ENCODE results near the gene B3GAT2. TPM values are rescaled to one million over a fixed set of nuclear protein-coding genes. Genes with fewer than 3 reads are reported as not detected.

B3GAT2 gene
- total RNA-seq, 1 experiment from 2014 or later = not detected

GRCh38 chr6:70901324-70901723 is 55.5 kb downstream of the B3GAT2 start:
- Histone ChIP-seq H3K9ac (ENCODE audit: low read length) (no peak overlapping the region), H3K4me3 (ENCODE audit: low read length) (no peak overlapping the region), H4K20me1 (ENCODE audit: low read length) (no peaks in the 10 kb centered on the region), H3K27ac (ENCODE audit: low read length) (no peak overlapping the region), H3K36me3 (ENCODE audit: low read depth, low read length) (no peaks in the 10 kb centered on the region), H3K4me2 (ENCODE audit: low read length) (no peak overlapping the region), H3K9me2 (replicated peaks; ENCODE audit: low read length) (no peaks in the 10 kb centered on the region), H2AFZ (ENCODE audit: low read length) (no peak overlapping the region), H3K79me2 (ENCODE audit: low read length) (no peaks in the 10 kb centered on the region), H3K4me1 (ENCODE audit: insufficient read depth, low read length) (no peaks in the 10 kb centered on the region), H3K27me3 (ENCODE audit: low read length) (no peaks in the 10 kb centered on the region), H3F3A (ENCODE audit: low read length, unreplicated experiment) (no peaks in the 10 kb centered on the region), H3K9me3 (ENCODE audit: low read length) (no peaks in the 10 kb centered on the region)
- ChIA-PET CTCF (no interaction called here), POLR2A (ENCODE audit: unreplicated experiment) (no interaction called here)
- peak; percentile 19 for DNase-seq
- TF ChIP-seq CTCF (conservative IDR thresholded peaks at IDR 0.05; ENCODE audit: low read depth, low read length) (peak; percentile 49), EZH2 (IDR thresholded peaks at IDR 0.05; ENCODE audit: low read length, unreplicated experiment) (no peak)
- intact Hi-C loops (cut with micrococcal nuclease) = no loop called here
- ATAC-seq = no peak
- no TSS peak for BruUV-seq (replicated peaks)

GRCh38 chr6:70900047-70900446 is 56.8 kb downstream of the B3GAT2 start:
- Histone ChIP-seq H3K9me2 (replicated peaks; ENCODE audit: low read length) (no peaks in the 10 kb centered on the region), H3K4me1 (ENCODE audit: insufficient read depth, low read length) (no peaks in the 10 kb centered on the region), H3K9ac (ENCODE audit: low read length) (no peak overlapping the region), H4K20me1 (ENCODE audit: low read length) (no peaks in the 10 kb centered on the region), H3K9me3 (ENCODE audit: low read length) (no peaks in the 10 kb centered on the region), H3K27me3 (ENCODE audit: low read length) (peaks cover under 1% of the 10 kb centered on the region; the same call in 1 of the 2 replicates), H3K4me2 (ENCODE audit: low read length) (no peak overlapping the region), H3K79me2 (ENCODE audit: low read length) (no peaks in the 10 kb centered on the region), H3F3A (ENCODE audit: low read length, unreplicated experiment) (no peaks in the 10 kb centered on the region), H2AFZ (ENCODE audit: low read length) (no peak overlapping the region), H3K27ac (ENCODE audit: low read length) (no peak overlapping the region), H3K36me3 (ENCODE audit: low read depth, low read length) (no peaks in the 10 kb centered on the region), H3K4me3 (ENCODE audit: low read length) (no peak overlapping the region)
- ChIA-PET CTCF (no interaction called here), POLR2A (ENCODE audit: unreplicated experiment) (no interaction called here)
- intact Hi-C loops (cut with micrococcal nuclease) = no loop called here
- DNase-seq = no peak
- no TSS peak for BruUV-seq (replicated peaks)
- no peak for ATAC-seq
- TF ChIP-seq CTCF (conservative IDR thresholded peaks at IDR 0.05; ENCODE audit: low read depth, low read length) (no peak), EZH2 (IDR thresholded peaks at IDR 0.05; ENCODE audit: low read length, unreplicated experiment) (no peak), EZH2phosphoT487 (IDR thresholded peaks at IDR 0.05; ENCODE audit: borderline replicate concordance, low read length) (no peak)

GRCh38 chr6:70894001-70894400 is 62.9 kb downstream of the B3GAT2 start:
- DNase-seq (no peak), ATAC-seq (no peak)
- Histone ChIP-seq H2AFZ (ENCODE audit: low read length) (no peak overlapping the region), H3K27me3 (ENCODE audit: low read length) (peaks cover 5% of the 10 kb centered on the region), H3K4me2 (ENCODE audit: low read length) (no peak overlapping the region), H3K79me2 (ENCODE audit: low read length) (no peaks in the 10 kb centered on the region), H3K9me3 (ENCODE audit: low read length) (no peaks in the 10 kb centered on the region), H3K27ac (ENCODE audit: low read length) (no peak overlapping the region), H3K4me3 (ENCODE audit: low read length) (no peak overlapping the region), H3K36me3 (ENCODE audit: low read depth, low read length) (no peaks in the 10 kb centered on the region), H3F3A (ENCODE audit: low read length, unreplicated experiment) (no peaks in the 10 kb centered on the region), H4K20me1 (ENCODE audit: low read length) (no peaks in the 10 kb centered on the region), H3K4me1 (ENCODE audit: insufficient read depth, low read length) (no peaks in the 10 kb centered on the region), H3K9ac (ENCODE audit: low read length) (no peak overlapping the region), H3K9me2 (replicated peaks; ENCODE audit: low read length) (no peaks in the 10 kb centered on the region)
- CTCF ChIA-PET = no interaction called here
- no TSS peak for BruUV-seq (replicated peaks)
- POLR2A ChIA-PET (ENCODE audit: unreplicated experiment) = no interaction called here
- intact Hi-C loops (cut with micrococcal nuclease) = no loop called here
- TF ChIP-seq CTCF (conservative IDR thresholded peaks at IDR 0.05; ENCODE audit: low read depth, low read length) (no peak), EZH2 (IDR thresholded peaks at IDR 0.05; ENCODE audit: low read length, unreplicated experiment) (no peak), EZH2phosphoT487 (IDR thresholded peaks at IDR 0.05; ENCODE audit: borderline replicate concordance, low read length) (no peak)
